GM21381 (cell line): ENCODE results near the gene ABCC4.

Experiments
- ATAC-seq: cut with Tn5 transposase; IDR thresholded peaks from one replicate; pipeline ENCODE4 v1.9.1; 2021; ENCODE audit warnings: mild to moderate bottlenecking, moderate library complexity; ENCODE audit not compliant: unreplicated experiment

ABCC4 gene

DNA sequence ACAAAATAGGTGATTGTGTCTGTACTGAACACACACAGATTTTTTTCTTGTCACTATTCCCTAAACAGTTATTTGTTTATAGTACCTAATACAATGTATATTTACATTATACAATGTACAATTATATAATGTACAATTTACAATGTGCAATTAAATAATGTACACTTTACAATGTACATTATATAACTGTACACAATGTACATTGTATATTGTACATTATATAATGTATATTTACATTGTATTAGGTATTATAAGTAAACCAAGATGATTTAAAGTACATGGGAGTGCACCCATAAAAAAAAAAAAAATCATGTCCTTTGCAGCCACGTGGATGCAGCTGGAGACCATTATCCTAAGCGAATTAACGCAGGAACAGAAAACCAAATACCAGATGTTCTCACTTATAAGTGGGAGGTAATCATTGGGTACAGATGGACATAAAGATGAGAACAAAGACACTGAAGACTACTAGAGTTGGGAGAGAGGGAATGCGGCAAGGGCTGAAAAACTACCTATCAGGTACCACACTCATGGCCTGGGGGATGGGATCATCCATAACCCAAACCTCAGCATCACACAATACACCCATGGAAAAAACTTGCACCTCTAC, 68.1 kb downstream of the ABCC4 start:
- ATAC-seq = no peak

DNA sequence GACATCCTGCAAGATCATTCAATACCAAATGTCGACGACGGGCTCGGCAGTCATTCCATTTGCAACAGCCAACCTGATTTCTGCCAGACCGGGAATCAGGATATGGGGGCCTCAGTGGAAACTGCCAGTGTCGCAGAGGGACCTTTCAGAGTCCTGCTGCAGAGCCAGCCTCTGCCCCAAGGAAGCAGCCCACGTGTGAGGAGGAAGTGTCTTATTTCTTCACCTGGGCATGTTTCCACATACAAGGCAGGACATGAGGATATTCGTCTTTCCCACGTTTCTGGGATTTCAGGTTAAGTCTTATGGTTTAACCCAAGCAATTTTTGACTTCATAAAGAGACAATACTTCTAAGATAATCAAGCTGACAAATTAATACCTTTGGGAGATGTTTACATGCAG, 69.9 kb downstream of the ABCC4 start:
- no peak for ATAC-seq

DNA sequence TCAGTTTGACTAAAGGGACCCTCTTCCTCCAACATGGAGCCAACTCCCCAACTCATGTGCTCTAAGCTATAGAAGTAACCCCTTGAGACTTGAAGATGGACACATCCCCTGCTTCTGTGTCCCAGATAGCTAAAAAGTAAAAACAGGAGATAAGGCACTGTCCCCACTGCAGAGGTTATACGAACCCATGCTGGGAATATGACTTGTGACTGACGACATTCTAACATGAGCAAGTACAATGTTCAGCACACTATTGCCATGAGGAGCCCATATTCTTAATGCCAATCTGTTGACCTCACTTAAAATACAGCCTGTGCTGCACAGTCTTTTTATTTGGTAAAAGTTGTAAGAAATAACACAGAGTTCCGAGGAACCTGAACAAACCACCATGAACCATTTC, 71.4 kb downstream of the ABCC4 start:
- no peak for ATAC-seq

DNA sequence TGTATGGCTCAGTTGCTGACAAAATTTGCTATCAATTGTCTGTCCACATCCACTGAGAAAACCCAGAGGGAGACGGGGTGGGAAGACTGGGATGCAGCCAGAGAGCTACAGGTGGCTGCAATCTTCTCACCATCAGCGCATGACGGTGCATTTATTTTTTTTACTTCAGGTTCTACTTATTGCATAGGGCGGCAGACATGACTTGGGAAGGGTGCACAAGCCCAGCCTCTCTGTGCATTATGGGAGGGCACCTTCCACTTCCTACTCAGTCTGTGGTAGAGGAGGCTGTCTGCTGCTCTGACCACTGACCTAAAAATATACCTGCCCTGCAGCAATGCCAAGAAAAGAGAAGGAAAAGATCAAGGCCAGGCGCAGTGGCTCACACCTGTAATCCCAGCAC, 73.1 kb downstream of the ABCC4 start:
- ATAC-seq = no peak

DNA sequence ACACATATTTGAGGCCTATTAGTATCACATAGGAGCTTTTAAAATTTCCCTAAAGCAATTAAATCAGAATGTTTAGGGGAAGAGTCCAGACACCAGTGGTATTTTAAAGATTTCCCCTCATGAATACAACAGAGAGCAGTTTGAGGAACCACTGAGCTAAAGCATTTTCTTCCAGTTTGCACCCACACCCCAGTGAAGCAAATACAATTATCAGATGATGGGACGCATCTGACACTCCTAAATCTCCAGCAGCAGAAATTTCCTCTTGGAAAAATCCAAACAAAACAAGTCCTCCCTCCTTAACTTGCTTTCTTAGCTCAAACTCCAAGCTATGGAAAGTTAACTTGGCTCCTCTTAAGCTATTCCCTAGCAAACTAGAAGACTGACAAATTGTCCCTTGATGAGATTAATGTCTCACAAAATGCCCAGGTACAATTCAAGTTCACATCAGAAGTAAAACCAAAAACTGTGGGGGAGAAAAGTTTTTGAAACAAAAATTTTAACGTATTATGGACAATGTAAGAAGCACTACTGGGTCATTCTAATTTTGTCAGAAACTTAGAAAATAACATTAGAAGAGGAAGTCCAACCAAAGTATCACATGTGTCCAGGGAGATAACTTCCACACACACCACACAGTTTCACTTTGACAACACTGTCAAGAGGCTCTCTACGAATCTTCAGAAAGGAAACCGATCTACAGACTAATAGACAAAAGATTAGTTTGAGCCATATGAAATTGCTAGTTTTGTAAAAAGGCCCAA, 74.1 kb downstream of the ABCC4 start:
- peak; percentile 85 for ATAC-seq

DNA sequence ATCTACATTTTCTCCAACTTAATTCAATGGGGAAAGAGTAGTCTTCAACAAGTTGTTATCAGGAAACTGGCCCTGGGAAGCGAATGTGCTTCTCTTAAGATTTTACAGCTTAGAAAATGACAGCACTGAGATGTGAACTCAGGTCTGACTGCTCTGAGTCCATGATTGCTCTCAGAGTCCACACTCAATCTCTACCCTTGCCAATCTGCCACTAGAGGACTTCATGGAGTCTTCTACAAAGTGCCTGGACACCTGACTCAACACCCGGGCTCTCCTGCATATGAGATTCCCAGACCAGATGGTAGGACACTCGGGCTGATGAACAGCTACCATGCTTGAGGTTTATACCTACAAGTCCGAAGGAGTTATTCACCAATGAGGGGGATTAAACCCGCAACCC, 74.8 kb downstream of the ABCC4 start:
- peak; percentile 16 for ATAC-seq

DNA sequence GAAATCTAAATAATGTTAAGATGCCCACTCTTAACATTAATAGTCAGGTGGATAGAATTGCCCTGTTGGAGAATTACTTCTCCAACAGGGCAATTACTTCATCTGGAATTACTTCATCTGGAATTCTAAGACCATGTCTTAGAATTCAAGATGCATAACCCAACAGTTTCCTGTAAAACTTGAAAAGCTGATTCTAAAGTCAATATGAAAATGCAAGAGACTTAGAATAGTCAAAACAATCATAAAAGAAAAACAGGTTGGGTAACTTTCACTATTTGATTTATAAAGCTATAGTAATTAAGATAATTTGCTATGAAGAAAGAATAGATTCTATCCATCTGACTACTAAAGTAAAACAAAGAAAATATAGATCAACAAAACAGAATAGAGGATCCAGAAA, 75.2 kb downstream of the ABCC4 start:
- ATAC-seq = no peak

DNA sequence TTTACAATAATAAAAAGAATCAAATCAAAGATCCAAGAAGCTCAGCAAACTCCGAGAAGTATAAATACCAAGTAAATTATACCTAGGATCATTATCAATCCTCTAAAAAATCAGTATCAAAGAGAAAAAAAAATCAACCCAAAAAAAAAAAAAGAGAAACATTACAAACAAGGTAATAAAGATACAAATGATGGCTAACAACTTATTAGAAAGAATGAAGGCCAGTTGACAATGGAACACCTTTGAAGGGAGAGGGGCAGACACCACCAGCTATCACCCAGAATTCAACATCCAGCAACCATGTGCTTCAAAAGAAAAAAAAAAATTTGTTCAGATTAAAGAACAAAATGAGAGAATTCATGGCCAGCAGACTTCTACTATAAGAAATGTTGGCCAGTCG, 77.2 kb downstream of the ABCC4 start:
- ATAC-seq = no peak

DNA sequence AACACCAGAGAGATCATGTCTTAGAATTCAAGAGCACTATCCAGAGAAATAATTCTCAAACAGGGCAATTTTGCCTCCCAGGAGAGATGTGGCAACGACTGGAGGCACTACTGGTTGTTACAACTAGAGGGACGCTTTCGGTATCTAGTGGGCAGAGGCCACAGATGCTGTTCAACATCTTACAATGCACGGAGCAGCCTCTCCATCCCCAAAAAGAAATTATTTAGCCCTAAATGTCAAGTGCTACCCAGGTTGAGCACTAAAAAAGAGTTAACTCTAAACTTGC, 78.6 kb downstream of the ABCC4 start:
- ATAC-seq = no peak

DNA sequence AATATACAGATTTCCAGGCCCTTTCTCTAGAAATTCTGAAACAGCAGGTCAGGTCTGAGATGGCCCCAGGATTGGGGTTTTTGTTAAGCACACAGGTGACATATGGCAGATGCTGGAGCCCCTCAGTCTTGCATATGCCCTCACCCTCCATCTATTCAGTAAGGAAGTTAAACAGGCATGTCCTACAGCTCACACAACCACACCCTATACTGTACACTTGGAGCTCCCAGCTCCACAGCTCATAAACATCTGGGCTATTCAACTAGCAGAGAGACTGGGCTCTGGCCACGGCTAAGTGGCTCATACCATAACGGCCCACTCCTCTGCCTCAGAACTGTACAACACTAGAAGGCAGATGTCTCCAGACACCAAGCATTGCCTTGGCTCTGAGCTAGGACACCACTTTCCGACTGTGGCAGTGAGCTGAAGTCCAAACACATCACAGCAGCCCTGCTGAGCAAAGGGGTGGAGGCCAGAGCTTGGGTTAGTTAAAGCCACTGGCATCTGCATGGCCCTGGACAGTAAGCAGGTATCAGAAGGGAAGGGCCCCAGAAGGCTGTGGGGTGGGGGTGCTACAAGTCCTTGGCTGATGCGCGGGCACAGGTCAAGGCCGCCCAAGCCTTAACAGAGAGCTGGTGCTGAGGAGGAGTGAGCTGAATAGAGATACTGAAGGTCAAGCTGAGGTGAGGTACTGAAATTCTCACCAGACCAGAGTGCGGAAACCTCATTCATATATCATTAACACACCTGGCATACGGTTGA, 79.1 kb downstream of the ABCC4 start:
- peak; percentile 51 for ATAC-seq

DNA sequence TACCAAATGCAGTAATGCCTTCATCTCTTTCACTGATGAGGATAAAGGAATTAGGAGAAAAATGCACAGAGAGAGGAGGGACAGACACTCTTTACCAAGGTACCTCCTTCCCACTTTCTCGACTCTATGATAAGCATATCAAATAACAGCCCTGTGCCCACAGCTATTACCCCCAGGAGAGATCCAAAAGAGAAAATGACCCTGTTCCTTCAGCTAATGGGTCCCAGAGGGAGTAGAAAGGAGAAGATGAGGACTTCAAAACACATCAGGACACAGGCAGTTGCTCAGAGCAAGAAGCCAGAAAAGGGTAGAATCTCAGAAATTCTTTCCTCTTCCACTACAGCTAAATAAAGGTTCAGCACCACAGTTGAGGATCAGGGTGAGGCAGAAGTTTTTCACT, 80.6 kb downstream of the ABCC4 start:
- no peak for ATAC-seq

DNA sequence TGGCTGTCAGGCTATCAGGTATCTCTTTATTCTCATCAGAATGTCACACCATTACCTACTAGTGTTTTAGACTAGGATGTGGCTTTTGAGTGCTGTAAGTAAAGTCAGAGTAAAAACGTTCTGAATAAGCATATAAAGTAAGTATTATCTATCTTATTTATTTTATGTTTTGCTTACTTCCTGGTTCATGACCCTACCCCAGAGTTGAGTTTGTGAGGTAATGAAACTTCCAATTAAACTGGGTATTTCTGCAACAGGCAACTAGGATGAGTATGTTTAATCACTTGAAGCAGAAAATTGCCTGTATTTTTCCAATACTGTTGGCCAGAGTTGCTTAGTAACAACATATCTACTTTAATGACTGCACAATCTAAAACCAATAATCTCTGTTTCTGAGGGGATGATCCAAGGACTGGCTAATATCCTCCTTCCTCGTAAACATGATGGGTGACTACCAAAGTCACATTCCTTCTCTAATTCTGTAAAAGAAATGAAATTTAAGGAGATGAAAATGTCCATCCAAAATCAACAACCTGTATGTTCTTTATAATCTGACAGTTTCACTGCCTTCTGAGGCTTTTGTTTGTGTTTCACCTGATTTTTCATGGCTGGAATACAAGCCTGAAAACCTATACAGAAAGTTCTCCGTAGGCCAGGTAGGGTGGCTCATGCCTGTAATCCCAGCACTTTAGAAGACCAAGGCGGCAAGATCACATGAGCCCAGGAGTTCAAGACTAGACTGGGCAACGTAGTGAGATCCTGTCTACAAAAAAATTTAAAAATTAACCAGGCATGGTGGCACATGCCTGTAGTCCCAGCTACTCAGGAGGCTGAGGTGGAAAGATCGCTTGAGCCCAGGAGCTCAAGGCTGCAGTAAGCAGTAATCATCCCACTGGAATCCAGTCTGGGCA, 83.1 kb downstream of the ABCC4 start:
- no peak for ATAC-seq

DNA sequence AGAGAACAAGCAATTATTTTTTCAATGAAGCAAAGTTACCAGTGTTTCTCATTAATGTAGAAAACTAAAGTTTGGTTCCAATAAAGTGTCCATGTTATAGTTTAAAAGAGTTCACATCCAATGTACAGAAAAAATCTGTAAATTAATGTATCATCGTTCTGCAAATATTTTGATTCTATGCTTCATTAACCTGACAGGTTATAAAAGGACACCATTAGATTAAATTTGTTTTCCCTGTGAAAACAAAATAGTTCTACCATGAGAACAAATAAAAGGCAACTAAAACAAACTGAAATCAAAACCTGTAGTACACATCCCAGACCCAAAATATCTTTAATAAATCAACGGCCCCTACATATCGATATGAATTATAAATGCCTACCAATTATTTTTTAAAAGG, 85.1 kb downstream of the ABCC4 start:
- no peak for ATAC-seq

DNA sequence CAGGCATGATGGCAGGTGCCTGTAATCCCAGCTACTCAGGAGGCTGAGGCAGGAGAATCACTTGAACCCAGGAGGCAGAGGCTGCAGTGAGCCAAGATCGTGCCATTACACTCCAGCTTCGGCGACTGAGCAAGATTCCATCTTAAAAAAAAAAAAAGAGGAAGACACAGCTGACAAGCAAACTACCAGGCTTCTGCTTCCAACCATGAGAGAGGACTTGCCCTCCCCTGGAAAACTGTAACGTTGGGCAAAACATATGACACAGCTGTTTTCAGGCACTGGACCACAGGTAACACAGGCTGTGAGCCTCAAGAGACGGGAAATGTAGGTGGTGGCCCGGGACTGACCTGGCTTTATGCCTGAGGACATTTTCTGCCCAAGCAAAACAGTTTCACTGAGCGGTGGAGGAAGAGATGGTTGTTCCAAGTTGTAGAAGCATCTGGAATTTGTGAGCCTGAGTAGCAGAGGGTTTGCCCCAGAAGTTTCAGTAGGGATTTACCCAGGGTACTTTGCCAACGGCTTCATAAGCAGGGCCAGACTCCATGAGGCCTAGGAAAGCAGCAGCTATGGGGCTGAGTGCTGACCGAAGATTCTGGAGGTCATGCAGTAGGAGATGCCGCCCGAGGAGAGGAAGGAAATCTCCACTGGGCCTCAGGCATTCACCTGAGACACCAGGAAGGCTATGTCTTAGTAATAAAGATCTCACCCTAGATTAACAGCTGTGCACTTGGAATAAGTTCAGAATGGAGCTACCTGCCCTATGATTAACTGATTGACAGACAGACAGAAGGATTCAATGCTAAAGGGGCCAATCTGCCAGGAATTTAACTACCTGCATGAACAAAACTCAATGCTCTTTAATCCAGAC, 88.0 kb downstream of the ABCC4 start:
- no peak for ATAC-seq

DNA sequence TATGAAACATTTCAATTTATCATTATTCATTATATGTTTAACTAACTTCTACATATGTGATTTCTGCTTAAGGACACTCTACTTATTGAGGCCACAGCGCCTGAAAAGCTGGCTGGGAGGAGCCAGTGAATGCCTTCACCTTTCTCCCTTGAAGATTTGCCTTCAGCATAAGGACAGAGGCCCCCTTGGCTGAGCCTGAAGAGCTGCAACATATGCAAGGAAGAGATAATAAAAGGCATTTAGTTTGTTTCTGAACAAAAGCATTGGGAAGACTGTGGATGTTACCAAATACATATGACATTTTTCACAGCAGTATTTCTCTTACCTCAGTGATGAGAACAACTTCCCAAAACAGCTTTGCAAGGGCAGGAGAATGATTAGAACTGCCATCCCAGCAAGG, 92.1 kb downstream of the ABCC4 start:
- no peak for ATAC-seq

DNA sequence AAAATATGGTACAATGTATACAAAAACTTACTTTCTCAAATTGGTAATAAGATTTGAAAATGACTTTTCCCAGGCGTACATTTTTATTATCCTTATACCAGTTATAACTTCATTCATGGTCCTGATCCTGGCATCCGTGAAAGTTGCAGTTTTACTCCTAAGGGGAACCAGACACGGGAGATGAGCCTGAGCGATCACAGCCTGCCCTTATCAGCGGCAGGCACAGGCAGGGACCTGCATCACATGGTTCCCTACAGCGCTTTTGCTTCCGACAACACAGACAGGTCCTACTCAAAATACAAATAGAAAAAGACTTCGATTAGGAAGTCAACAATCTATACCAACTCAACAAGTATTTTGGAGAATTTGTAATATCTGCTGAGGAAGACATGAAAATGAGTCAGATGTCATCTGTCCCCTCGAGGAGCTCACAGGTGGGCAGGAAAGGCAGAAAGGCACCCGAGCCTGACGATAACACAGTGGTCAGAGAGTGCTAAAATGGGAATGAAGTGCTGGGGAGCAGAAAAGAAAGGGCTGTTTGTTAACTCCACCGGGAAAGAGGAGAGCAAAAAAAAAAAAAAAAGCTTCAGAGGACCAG, 93.4 kb downstream of the ABCC4 start:
- peak; percentile 92 for ATAC-seq

DNA sequence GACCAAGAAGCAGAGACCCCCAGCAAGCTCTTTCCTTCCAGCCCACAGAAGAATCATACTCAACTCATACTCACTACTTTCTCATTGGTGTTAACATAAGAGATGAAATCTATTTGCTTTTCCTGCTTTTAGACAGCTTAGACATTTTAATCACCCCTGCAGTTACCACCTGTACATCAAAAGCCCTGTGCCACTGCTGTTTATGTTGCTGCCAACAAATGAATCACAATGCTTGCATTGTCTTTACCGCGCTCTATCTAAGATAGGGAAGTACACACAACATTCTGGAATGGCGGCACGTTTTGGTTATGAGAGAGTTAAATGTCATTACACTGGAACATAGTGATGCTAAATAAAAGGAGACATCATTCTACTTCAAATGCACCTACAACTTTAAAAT, 95.1 kb downstream of the ABCC4 start:
- no peak for ATAC-seq

DNA sequence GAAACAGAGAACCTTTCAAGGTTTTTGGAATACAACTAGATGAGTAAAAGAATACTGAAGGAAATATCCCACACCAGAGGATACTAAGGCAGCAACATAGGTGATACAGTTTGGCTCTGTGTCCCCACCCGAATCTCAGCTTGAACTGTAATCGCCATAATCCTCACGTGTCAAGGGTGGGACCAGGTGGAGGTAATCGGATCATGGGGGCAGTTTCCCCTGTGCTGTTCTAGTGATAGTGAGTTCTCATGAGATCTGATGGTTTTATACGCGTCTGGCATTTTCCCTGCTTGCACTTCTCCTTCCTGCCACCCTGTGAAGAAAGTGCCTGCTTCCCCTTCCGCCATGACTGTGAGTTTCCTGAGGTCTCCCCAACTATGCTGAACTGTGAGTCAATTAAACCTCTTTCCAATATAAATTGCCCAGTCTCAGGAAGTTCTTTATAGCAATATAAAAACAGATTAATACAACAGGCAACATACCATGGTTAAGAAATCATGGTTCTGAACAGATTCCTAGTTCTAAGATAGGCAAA, 97.0 kb downstream of the ABCC4 start:
- ATAC-seq = no peak

DNA sequence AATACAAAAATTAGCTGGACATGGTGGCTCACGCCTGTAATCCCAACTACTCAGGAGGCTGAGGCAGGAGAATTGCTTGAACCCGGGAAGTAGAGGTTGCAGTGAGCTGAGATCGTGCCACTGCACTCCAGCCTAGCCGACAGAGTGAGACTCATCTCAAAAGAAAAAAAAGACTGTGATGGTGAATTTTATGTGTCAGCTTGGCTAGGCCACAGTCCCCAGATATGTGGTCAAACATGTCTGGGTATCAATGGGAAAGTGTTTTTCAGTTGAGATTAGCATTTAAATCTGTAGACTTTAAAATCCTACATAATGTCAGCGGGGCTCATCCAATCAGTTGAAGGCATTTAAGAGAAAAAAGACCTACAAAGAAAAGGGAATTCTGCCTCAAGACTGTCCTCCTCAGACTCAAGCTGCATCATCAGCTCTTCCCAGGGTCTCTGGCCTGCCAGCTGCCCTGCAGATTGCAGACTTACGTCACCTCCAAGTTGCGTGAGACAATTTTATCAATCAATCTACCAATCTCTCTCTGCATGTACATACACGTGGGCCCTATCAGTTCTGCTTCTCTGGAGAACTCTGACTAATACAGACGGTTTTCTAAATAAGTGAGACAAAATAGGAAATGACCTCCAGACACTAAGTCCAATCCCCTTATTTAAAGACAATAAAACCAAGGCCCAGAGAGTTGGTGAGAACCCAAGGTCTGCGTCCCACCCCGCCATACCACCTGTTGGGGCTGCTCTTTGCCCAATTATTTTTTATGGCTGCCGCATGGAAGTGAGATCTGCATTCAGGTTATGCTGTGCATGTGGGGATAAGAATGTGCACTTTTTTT, 99.2 kb downstream of the ABCC4 start:
- no peak for ATAC-seq
